OCI-M1 (cell line): Measurements from ENCODE around the gene MISP.

Source experiments
- DNase-seq: peaks from one replicate; lab custom pipeline; 2025; lab: John Stamatoyannopoulos, UW

Gene MISP

GRCh38 chr19:746956-747355 lies 4.0 kb upstream of the MISP start:
- no peak for DNase-seq

DNA sequence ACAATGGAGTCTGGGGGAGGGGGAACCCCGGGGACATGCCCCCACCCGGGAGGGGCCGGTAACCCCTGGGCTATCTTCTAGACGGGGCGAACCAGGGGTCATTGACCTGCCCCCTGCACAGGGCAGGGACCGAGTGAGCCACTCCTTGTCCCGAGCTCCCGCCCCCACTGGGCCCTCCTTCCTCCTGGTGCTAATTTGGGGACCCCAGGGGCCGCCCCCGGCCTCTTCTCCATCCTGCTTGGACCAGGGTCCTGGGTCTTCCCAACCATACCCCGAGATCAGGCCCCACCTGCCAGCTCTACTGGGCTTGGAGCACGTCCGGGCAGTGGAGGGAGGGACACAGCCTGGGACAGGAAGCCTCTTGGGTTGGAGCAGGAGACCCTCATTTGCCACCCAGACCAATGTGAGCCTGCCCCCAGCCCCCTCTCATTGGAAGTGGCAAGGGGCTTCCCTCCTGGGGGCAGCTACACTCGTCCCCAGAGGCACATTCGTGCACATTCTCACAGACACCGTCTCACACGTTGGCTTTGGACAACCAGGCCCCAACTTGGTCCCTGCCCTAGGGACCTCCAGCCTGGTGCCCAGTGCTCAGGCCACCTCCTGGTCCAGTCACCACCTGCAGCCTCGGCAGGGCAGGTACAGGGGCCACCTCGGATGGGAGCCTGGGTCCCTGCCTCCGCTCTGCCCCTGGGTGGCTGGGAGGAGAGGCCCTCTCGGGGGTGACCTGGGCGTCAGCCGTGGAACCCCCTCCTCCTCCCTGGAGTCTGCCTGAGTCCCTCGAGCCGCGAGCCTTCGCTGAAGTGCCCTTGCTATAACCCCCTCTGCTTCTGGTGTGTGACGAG lies 3.3 kb upstream of the MISP start:
- DNase-seq = no peak

DNA sequence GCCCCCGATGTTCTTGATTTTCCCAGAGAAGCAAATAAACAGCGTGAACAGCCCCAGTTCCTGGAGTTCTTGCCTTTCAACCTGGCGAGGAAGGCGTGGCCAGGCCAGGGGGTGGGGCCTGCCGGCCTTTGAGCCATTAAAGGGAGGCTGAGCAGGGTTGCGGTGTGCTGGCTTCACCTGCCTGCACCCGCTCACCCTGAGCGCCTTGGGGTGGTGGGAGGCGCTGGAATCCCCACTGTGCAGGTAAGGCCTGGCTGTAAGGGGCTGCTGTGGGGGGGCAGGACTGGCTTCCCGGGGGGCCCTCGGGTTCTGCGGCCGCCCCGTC lies 2.7 kb upstream of the MISP start:
- DNase-seq = no peak

- no peak for DNase-seq
These were observed 1.1 kb upstream of the MISP start for GRCh38 chr19:749811-750210.

DNA sequence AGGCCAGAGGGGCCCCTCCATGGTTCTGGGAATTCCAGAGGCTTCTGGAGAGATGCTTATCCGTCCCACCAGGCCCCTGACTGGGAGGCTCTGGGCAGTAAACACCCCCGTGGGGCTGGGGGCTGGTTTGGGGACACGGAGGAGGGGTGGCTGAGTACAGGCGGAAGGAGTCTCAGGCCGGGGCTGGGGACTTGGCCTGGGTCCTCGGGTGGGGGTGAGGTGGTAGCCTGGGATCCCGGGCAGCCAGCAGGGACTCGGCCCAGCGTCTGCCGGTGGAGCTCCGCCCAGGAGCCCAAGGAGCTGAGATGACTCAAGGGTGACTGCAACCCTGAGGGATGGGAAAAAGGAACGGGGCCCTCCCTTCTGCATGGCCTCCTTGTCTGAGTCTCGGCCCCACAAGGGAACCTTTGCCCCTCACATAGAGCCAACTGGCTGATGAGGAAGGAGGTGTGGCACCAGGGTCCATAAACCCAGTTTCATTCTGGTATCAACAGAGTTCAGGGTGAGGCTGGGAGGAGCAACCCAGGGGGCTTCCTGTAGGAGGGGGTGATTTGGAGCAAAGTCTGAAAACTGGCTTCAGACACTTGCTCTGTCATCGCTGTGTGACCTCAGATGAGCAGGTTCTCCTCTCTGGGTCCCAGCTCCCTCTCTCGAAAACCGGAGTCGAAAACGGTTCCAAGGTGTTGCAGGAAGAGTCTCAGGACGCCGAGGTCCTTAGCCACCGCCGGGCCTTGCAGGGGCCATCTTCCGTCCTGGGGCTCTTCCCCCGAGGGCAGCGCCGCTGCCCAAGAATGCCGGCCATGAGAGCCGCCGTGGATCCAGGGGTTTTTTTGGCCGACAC lies 809 bp downstream of the MISP start:
- no peak for DNase-seq

DNA sequence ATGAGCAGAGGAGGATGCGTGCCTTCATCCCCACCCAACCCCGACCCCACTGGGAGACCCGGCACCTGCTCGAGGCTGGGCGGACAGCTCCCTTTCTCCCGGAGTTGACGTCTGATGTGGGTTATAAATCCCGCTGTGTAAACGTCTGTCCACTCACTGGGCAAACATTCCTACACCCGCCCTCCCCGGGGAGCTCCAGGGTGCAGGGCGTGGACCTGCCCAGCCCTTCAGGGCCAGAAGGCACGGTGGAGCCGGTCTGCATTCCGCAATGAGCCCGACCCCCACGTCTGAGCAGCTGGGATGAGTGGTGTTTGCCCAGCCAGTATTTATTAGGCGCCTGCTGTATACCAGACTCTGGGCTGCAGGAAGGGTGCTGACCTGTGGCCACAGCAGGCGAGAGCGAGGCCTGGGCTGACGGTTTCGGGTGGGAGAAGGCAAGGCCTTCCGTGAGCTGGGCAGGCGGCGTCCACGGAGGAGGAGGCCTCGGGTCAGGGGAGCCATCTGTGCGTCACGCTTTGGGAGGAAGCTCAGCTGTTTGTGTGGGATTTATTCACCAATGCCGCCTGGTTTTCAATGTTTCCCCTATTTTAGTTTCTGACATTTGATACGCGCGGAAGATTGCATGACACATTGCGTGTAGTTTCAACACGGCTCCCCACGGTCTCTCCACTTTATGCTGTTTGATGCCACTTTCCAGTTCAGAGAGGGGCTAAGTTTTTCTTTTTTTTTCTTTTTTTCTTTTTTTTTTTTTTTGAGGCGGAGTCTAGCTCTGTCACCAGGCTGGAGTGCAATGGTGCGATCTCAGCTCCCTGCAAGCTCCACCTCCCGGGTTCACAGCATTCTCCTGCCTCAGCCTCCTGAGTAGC lies 2.0 kb downstream of the MISP start:
- no peak for DNase-seq

GRCh38 chr19:754530-754929 lies 3.6 kb downstream of the MISP start:
- no peak for DNase-seq

DNA sequence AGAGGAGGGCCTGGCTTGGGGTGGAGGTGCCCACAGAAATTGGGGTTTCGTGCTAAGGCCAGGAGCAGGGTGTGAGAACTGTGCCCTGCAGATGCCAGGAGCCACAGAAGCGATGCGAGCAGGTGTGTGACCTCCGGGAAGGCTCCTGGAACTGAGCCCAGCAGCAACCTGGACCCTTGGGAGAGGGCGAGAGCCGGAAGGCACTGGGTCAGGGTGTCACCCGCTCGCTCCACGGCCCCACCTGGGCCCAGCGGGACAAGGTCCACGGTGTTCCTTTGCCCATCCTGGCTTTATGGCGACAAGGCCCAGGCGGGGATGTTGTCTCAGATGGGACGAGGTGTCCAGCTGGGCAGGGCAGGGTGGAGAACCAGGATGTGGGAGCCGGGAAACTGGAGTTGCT lies 4.2 kb downstream of the MISP start:
- DNase-seq = no peak

DNA sequence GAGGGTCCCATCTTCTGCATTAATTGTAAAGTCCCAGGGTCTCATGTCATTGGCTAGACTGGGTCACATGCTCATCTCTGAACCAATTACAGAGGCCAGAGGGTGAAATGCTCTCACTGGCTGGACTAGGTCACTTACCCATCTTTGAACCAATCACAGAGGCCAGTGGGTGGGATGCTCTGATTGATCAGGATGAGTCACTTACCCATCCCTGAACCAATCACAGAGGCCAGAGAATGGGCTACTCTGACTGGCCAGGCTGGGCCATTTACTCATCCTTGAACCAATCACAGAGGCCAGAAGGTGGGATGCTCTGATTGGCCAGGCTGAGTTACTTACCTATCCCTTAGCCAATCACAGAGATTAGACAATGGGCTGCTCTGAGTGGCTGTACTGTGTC lies 5.3 kb downstream of the MISP start:
- DNase-seq = peak; percentile 18

DNA sequence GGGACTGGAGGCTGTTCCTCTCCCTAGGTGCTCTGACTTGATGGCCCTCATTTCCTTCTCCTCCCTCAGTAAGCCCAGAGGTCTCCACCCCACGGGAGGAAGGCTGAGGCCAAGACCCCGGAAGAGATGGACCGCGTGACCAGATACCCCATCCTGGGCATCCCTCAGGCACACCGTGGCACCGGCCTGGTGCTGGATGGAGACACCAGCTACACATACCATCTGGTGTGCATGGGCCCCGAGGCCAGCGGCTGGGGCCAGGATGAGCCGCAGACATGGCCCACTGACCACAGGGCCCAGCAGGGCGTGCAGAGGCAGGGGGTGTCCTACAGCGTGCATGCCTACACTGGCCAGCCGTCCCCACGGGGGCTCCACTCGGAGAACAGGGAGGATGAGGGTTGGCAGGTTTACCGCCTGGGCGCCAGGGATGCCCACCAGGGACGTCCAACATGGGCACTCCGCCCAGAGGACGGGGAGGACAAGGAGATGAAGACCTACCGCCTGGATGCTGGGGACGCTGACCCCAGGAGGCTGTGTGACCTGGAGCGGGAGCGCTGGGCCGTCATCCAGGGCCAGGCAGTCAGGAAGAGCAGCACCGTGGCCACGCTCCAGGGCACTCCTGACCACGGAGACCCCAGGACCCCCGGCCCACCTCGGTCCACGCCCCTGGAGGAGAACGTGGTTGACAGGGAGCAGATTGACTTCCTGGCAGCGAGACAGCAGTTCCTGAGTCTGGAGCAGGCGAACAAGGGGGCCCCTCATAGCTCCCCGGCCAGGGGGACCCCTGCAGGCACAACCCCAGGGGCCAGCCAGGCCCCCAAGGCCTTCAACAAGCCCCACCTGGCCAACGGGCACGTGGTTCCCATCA lies 6.1 kb downstream of the MISP start:
- no peak for DNase-seq

DNA sequence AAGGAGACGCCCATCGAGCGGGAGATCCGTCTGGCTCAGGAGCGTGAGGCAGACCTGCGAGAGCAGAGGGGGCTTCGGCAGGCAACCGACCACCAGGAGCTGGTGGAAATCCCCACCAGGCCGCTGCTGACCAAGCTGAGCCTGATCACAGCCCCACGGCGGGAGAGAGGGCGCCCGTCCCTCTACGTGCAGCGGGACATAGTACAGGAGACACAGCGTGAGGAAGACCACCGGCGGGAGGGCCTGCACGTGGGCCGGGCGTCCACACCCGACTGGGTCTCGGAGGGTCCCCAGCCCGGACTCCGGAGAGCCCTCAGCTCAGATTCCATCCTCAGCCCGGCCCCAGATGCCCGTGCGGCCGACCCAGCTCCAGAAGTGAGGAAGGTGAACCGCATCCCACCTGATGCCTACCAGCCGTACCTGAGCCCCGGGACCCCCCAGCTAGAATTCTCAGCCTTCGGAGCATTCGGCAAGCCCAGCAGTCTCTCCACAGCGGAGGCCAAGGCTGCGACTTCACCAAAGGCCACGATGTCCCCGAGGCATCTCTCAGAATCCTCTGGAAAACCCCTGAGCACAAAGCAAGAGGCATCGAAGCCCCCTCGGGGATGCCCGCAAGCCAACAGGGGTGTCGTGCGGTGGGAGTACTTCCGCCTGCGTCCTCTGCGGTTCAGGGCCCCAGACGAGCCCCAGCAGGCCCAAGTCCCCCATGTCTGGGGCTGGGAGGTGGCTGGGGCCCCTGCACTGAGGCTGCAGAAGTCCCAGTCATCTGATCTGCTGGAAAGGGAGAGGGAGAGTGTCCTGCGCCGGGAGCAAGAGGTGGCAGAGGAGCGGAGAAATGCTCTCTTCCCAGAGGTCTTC lies 7.1 kb downstream of the MISP start:
- DNase-seq = no peak

- DNase-seq = no peak
These were observed 12.3 kb downstream of the MISP start for GRCh38 chr19:763181-763580.

GRCh38 chr19:763869-764268 lies 13.0 kb downstream of the MISP start:
- no peak for DNase-seq

GRCh38 chr19:764301-764700 lies 13.4 kb downstream of the MISP start:
- no peak for DNase-seq

- no peak for DNase-seq
These were observed 14.3 kb downstream of the MISP start for GRCh38 chr19:765179-765738.

- no peak for DNase-seq
These were observed 17.5 kb downstream of the MISP start for GRCh38 chr19:768424-768823.

DNA sequence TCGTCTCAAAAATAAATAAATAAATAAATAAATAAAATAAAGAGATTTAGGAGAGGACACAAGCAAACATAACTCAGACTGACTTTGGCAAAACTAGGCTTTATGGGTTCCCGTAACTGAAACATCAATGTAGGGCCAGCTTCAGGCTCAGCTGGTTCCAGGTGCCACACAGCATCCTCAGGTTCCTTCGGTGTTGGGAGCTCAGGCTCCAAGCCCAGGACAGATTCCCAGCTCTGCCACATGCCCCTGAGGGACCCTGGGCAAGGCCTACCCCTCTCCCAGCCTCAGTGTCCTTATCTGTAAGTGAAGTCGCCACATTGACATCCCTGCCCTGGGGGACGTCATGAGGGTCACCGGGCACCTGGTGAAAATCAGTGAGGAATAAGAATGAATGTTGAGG lies 18.7 kb downstream of the MISP start:
- DNase-seq = no peak

DNA sequence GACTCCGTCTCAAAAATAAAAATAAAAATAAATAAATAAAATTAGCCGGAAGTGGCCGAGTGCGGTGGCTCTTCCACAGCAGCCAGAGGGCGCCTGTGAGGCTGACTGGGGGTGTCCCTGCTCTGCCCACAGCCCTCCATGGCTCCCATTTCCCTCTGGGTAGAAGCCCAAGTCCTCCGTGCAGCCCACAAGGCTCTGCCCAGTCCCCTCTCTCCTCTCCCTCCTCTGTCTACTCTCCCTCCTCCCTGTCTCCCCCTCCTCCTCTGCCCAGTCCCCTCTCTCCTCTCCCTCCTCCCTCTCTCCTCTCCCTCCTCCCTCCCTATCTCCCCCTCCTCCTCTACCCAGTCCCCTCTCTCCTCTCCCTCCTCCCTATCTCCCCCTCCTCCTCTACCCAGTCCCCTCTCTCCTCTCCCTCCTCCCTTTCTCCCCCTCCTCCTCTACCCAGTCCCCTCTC lies 20.4 kb downstream of the MISP start:
- peak; percentile 73 for DNase-seq

GRCh38 chr19:772063-772462 lies 21.2 kb downstream of the MISP start:
- DNase-seq = no peak
